HepG2 (cell line): ENCODE results near the gene PRIMPOL. TPM values are rescaled to one million over a fixed set of nuclear protein-coding genes. Genes with fewer than 3 reads are reported as not detected.

Source experiments
- ATAC-seq: fragments of 200-7000 bp; cut with Tn5 transposase; 3 replicates; pipeline ENCODE4 v1.9.1; 2020; ENCODE audit warnings: mild to moderate bottlenecking, moderate library complexity
- BruUV-seq: library from RNA; stranded (reverse); fragments of 400-500 nt; replicated peaks from 2 replicates; lab custom pipeline; 2021; lab: Mats Ljungman, UMichigan
- CTCF ChIA-PET: fragments of 300-600 bp; formaldehyde crosslinking; extraction: SDS; loops from one replicate; lab custom pipeline; 2021; ENCODE audit warnings: low total read pairs, inconsistent platforms, low intra/inter-chr PET ratio; lab: Yijun Ruan, JAX
- POLR2A ChIA-PET: fragments of 350-600 bp; sonication (Branson Sonifier 250); formaldehyde crosslinking; loops from one replicate; lab custom pipeline; 2020; ENCODE audit warnings: antibody characterized with exemption, inconsistent platforms; lab: Yijun Ruan, JAX
- DNase-seq: peaks from one replicate; pipeline ENCODE4 v3.0.0-alpha.2; 2015; ENCODE audit warnings: low spot score
- FAIRE-seq: peaks from 3 replicates; lab custom pipeline; 2011; peaks lifted over from hg19 to GRCh38; lab: Jason Lieb, UNC
- H2AFZ ChIP-seq: one replicate; pipeline ENCODE4 v1.6.1; 2011; ENCODE audit warnings: low read length, inconsistent platforms
- H3K27ac ChIP-seq: fragments of 300-600 bp; 3 replicates; pipeline ENCODE4 v1.8.0; 2011; ENCODE audit warnings: mixed run types, mild to moderate bottlenecking, mixed read lengths, low read length, inconsistent platforms; ENCODE audit not compliant: insufficient read depth; ENCODE audit errors: extremely low read length
- H3K27me3 ChIP-seq, 2 experiments: fragments of 200-600 bp in 1 of 2; 2 replicates in 1 of 2; 3 replicates in 1 of 2; pipeline versions ENCODE4 v1.6.0 to v1.8.0; 2011; ENCODE audit warnings: low read length in 2 of 2, mild to moderate bottlenecking in 2 of 2, moderate library complexity in 2 of 2, inconsistent platforms in 1 of 2; ENCODE audit not compliant: insufficient read depth in 2 of 2, control insufficient read depth in 1 of 2
- H3K36me3 ChIP-seq, 2 experiments: fragments of 200-600 bp in 1 of 2; replicated peaks in 1 of 2; 2 replicates in 1 of 2; 3 replicates in 1 of 2; pipeline versions ENCODE4 v1.5.1 to v1.8.0; 2011; ENCODE audit warnings: low read length in 2 of 2, inconsistent platforms in 1 of 2; ENCODE audit not compliant: insufficient read depth in 2 of 2, control insufficient read depth in 1 of 2
- H3K4me1 ChIP-seq: 2 replicates; pipeline ENCODE4 v1.5.1; 2012; ENCODE audit warnings: low read length, inconsistent platforms; ENCODE audit not compliant: insufficient read depth
- H3K4me2 ChIP-seq: 2 replicates; pipeline ENCODE4 v1.6.0; 2011; ENCODE audit warnings: low read depth, low read length, inconsistent platforms
- H3K4me3 ChIP-seq, 3 experiments: fragments of 200-600 bp in 1 of 3; sonication (generic), shearing (Covaris generic) in 1 of 3; replicated peaks in 1 of 3; 2 replicates each; pipeline ENCODE4 v1.5.1; 2011 to 2016; ENCODE audit warnings: low read length in 3 of 3, inconsistent platforms in 2 of 3, low read depth in 2 of 3, mild to moderate bottlenecking in 2 of 3, control low read depth in 1 of 3, mixed read lengths in 1 of 3; ENCODE audit not compliant: insufficient read depth in 1 of 3
- H3K79me2 ChIP-seq: one replicate; pipeline ENCODE4 v1.6.1; 2011; ENCODE audit warnings: low read length, inconsistent platforms; ENCODE audit not compliant: insufficient read depth
- H3K9ac ChIP-seq: 2 replicates; pipeline ENCODE4 v1.6.0; 2011; ENCODE audit warnings: mild to moderate bottlenecking, low read depth, low read length, inconsistent platforms; ENCODE audit not compliant: insufficient read depth
- H3K9me3 ChIP-seq: 2 replicates; pipeline ENCODE4 v1.5.1; 2012; ENCODE audit warnings: mild to moderate bottlenecking, low read length
- H4K20me1 ChIP-seq: 2 replicates; pipeline ENCODE4 v1.6.0; 2011; ENCODE audit warnings: inconsistent platforms, mild to moderate bottlenecking, low read length, moderate library complexity; ENCODE audit not compliant: insufficient read depth
- ADNP ChIP-seq: sonication (generic); formaldehyde crosslinking; IDR thresholded peaks from 2 replicates; pipeline ENCODE4 v1.4.0; 2020; ENCODE audit warnings: missing genetic modification reagents
- ATRX ChIP-seq: sonication (generic); formaldehyde crosslinking; IDR thresholded peaks from 2 replicates; pipeline ENCODE4 v1.4.0; 2020; ENCODE audit warnings: missing genetic modification reagents, borderline replicate concordance
- HNRNPK ChIP-seq: fragments of 200-400 bp; formaldehyde crosslinking; IDR thresholded peaks from 2 replicates; pipeline ENCODE4 v1.6.1; 2018; ENCODE audit warnings: low read length, low read depth, moderate library complexity, mild to moderate bottlenecking; ENCODE audit not compliant: poor library complexity, severe bottlenecking
- PCBP2 ChIP-seq: fragments of 200-400 bp; formaldehyde crosslinking; optimal IDR thresholded peaks from 2 replicates; pipeline ENCODE3; 2018; ENCODE audit warnings: low read length, low read depth; ENCODE audit not compliant: poor library complexity, severe bottlenecking
- SSRP1 ChIP-seq: IDR thresholded peaks from 2 replicates; pipeline ENCODE4 v1.6.1; 2016; ENCODE audit warnings: control low read depth
- ZBTB26 ChIP-seq: IDR thresholded peaks from 2 replicates; pipeline ENCODE4 v1.6.1; 2016; ENCODE audit warnings: missing compliant biosample characterization, missing genetic modification reagents, borderline replicate concordance
- ZNF761 ChIP-seq: sonication (generic); formaldehyde crosslinking; conservative IDR thresholded peaks from 2 replicates; pipeline ENCODE4 v1.4.0; 2020; ENCODE audit warnings: mild to moderate bottlenecking, missing genetic modification reagents
- ZSCAN30 ChIP-seq: sonication (generic); formaldehyde crosslinking; IDR thresholded peaks from 2 replicates; pipeline ENCODE4 v1.5.0; 2020; ENCODE audit warnings: mild to moderate bottlenecking, missing genetic modification reagents
- WGBS: methylation state at CpG from one replicate; pipeline ENCODE4 v1.1.6; 2017; ENCODE audit warnings: low lambda C conversion rate; 5-methylcytosine and 5-hydroxymethylcytosine counted together
- in situ Hi-C: cut with HindIII; loops from 2 replicates; pipeline ENCODE4 v1.10.0; 2017; ENCODE audit warnings: low pct_unique_long_range_greater_than_20kb; ENCODE audit not compliant: extremely low pct_ligation_motif_present
- intact Hi-C: fragments of 100-400 bp; cut with micrococcal nuclease; formaldehyde crosslinking; loops from one replicate; pipeline ENCODE4 v1.10.0; 2022; ENCODE audit not compliant: unreplicated experiment
- polyA plus RNA-seq, 8 experiments: library from polyadenylated mRNA; depleted of rRNA in 3 of 8; stranded (reverse) in 7 of 8; unstranded in 1 of 8; fragments of >200 nt; fragmentation: Illumina TruSeq in 4 of 8; extraction: Trizol in 4 of 8; gene quantifications; 2 replicates each; pipeline versions ENCODE4 v1.2.1 to v1.2.3, GENCODE V29; 2011 to 2016; ENCODE audit warnings: low read depth in 4 of 8, missing spikeins in 1 of 8, mixed read lengths in 1 of 8; ENCODE audit not compliant: insufficient read depth in 1 of 8
- total RNA-seq, 5 experiments: library from RNA; depleted of rRNA; stranded (reverse); fragments of >200 nt; fragmentation: Illumina TruSeq; extraction: Trizol; gene quantifications; 2 replicates each; pipeline ENCODE4 v1.2.3, GENCODE V29; 2016; ENCODE audit warnings: low read depth in 1 of 5
- TF ChIP-seq, protein P1 (sequence below): sonication (generic); formaldehyde crosslinking; IDR thresholded peaks from 2 replicates; pipeline ENCODE4 v1.5.1; 2020; ENCODE audit warnings: mild to moderate bottlenecking, missing genetic modification reagents, borderline replicate concordance

Gene PRIMPOL
- total and polyA plus RNA-seq, 2 of the 13 experiments (the other 11 are each of a cell fraction or from before 2014, with no cell fraction given): 7.3 to 11.0 TPM

- Histone ChIP-seq H3K4me3 (no peak overlapping the region), H2AFZ (no peak overlapping the region), H3K9me3 (no peaks in the 10 kb centered on the region), H3K27ac (no peak overlapping the region), H3K9ac (no peak overlapping the region), H3K36me3 (peaks cover 6 to 22% of the 10 kb centered on the region in 2 experiments; a peak in 4 of 5 replicates), H3K79me2 (no peaks in the 10 kb centered on the region), H3K4me2 (no peak overlapping the region), H4K20me1 (no peaks in the 10 kb centered on the region; the same call in 1 of the 2 replicates), H3K4me1 (no peaks in the 10 kb centered on the region), H3K27me3 (no peaks in the 10 kb centered on the region)
- BruUV-seq: no TSS peak
- intact Hi-C loops: no loop called here
- in situ Hi-C loops: no loop called here
- ChIA-PET CTCF (no interaction called here), POLR2A (no interaction called here)
- DNase-seq (no peak), ATAC-seq (no peak), FAIRE-seq (no peak)
- TF ChIP-seq ATRX (CRISPR knock-in tag) (no peak), ZNF761 (no peak), ZSCAN30 (CRISPR knock-in tag) (no peak)
- 98% methylated on average over 5 of the region's 5 CpGs for WGBS
These were observed 25.5 kb downstream of the PRIMPOL start for GRCh38 chr4:184675018-184675417.

DNA sequence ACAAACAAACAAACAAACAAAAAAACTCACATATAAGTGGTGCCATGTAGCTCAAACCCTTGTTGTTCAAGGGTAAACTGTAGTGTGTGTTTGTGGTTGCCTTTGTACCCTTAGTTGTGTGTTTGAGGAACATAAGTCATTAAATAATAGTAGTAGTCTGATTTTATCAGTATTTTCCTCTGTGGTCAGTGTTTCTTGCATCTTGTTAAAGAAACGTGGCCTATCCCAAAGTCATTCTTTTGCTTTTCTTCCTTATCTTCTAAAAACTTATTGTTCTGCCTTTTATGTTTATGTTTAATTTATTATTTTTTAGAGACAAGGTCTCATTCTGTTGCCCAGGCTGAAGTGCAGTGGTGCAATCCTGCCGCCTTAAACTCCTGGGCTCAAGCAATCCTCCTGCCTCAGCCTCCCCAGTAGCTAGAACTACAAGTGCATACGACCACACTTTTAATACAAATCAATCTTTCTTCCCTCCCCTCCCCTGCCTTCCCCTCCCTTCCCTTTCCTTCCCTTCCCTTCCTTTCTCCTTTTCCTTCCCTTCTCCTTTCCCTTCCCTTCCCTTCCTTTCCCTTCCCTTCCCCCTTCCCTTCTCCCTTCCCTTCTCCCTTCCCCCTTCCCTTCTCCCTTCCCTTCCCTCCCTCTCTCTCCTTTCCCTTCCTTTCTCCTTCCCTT, 26.4 kb downstream of the PRIMPOL start:
- no TSS peak for BruUV-seq
- peaks cover 6 to 21% of the 10 kb centered on the region in 2 experiments; a peak in 4 of 5 replicates for H3K36me3 ChIP-seq
- H3K9ac ChIP-seq: no peak overlapping the region
- intact Hi-C loops: no loop called here
- no peak overlapping the region for H3K4me3 ChIP-seq
- WGBS: 90% methylated on average over 3 of the region's 3 CpGs
- no peak for ATAC-seq
- no peaks in the 10 kb centered on the region for H3K79me2 ChIP-seq
- no peak overlapping the region for H3K27ac ChIP-seq
- no peaks in the 10 kb centered on the region; the same call in 1 of the 2 replicates for H4K20me1 ChIP-seq
- TF ChIP-seq HNRNPK: peak; percentile 33
- TF ChIP-seq SSRP1: no peak
- TF ChIP-seq ZBTB26 (CRISPR knock-in tag): no peak
- TF ChIP-seq PCBP2: peak; percentile 65
- no peak for TF ChIP-seq ADNP
- TF ChIP-seq, protein P1, sequence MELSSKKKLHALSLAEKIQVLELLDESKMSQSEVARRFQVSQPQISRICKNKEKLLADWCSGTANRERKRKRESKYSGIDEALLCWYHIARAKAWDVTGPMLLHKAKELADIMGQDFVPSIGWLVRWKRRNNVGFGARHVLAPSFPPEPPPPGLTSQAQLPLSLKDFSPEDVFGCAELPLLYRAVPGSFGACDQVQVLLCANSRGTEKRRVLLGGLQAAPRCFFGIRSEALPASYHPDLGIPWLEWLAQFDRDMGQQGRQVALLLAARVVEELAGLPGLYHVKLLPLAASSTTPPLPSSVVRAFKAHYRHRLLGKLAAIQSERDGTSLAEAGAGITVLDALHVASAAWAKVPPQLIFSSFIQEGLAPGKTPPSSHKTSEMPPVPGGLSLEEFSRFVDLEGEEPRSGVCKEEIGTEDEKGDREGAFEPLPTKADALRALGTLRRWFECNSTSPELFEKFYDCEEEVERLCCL (CRISPR knock-in tag): no peak
- H3K27me3 ChIP-seq: no peaks in the 10 kb centered on the region
- H3K4me1 ChIP-seq: no peaks in the 10 kb centered on the region
- ChIA-PET CTCF (no interaction called here), POLR2A (no interaction called here)
- H2AFZ ChIP-seq: no peak overlapping the region
- no peaks in the 10 kb centered on the region for H3K9me3 ChIP-seq
- FAIRE-seq: no peak
- in situ Hi-C loops: no loop called here
- no peak overlapping the region for H3K4me2 ChIP-seq
- DNase-seq: no peak
